Suprapubic skin (tissue), 4 donors: ENCODE data around the gene CCDC87.

Source experiments
- EP300 ChIP-seq: sonication (generic); formaldehyde crosslinking; IDR thresholded peaks from one replicate; pipeline ENCODE4 v1.6.1; 2017; ENCODE audit warnings: antibody characterized with exemption
- POLR2A ChIP-seq, 2 donors: fragments of 450-650 bp; IDR thresholded peaks; one replicate each; pipeline ENCODE4 v1.6.1; 2017; ENCODE audit warnings: antibody characterized with exemption in 2 of 2, mild to moderate bottlenecking in 2 of 2, moderate library complexity in 2 of 2
- POLR2AphosphoS5 ChIP-seq, 3 donors: sonication (generic); formaldehyde crosslinking; IDR thresholded peaks; one replicate each; pipeline ENCODE4 v1.6.1; 2017; ENCODE audit warnings: antibody characterized with exemption in 3 of 3
- TF ChIP-seq, protein P1 (sequence below), 2 donors: fragments of 200-600 bp in 1 of 2; fragments of 450-650 bp in 1 of 2; sonication (generic) in 1 of 2; IDR thresholded peaks; one replicate each; pipeline ENCODE4 v1.5.1; 2016 to 2019; ENCODE audit warnings: antibody characterized with exemption in 2 of 2, mild to moderate bottlenecking in 1 of 2, moderate library complexity in 1 of 2

DNA sequence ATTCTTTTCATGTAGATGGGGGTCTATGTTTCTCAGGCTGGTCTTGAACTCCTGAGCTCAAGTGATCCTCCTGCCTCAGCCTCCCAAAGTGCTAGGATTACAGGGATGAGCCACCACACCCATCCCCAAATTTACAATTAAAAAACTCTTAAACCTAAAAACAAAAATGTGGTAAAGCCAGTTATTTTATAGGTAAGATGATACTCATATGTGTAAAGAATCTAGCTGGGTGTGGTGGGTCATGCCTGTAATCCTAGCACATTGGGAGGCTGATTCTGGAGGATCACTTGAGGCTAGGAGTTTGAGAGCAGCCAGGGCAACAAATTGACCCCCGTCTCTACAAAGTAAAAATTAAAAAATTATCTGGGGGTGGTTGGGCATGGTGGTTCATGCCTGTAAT, 19.6 kb upstream of the CCDC87 start:
- TF ChIP-seq, protein P1, sequence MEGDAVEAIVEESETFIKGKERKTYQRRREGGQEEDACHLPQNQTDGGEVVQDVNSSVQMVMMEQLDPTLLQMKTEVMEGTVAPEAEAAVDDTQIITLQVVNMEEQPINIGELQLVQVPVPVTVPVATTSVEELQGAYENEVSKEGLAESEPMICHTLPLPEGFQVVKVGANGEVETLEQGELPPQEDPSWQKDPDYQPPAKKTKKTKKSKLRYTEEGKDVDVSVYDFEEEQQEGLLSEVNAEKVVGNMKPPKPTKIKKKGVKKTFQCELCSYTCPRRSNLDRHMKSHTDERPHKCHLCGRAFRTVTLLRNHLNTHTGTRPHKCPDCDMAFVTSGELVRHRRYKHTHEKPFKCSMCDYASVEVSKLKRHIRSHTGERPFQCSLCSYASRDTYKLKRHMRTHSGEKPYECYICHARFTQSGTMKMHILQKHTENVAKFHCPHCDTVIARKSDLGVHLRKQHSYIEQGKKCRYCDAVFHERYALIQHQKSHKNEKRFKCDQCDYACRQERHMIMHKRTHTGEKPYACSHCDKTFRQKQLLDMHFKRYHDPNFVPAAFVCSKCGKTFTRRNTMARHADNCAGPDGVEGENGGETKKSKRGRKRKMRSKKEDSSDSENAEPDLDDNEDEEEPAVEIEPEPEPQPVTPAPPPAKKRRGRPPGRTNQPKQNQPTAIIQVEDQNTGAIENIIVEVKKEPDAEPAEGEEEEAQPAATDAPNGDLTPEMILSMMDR (IDR thresholded peaks at IDR 0.05) = no peak
- TF ChIP-seq POLR2AphosphoS5 (IDR thresholded peaks at IDR 0.05) (no peak), POLR2A (IDR thresholded peaks at IDR 0.05) (no peak), EP300 (no peak)
